GM12878 (cell line): ENCODE data around the gene MED13L. TPM values are rescaled to one million over a fixed set of nuclear protein-coding genes. Genes with fewer than 3 reads are reported as not detected.

Experiments used
- ATAC-seq: fragments of 200-7000 bp; cut with Tn5 transposase; 3 replicates; pipeline ENCODE4 v1.9.1; 2020; ENCODE audit warnings: mild to moderate bottlenecking, moderate library complexity
- BruUV-seq: library from RNA; stranded (reverse); fragments of 400-500 nt; replicated peaks from 2 replicates; lab custom pipeline; 2021; lab: Mats Ljungman, UMichigan
- CTCF ChIA-PET: fragments of 300-600 bp; sonication (Branson Sonifier 250); formaldehyde crosslinking; extraction: SDS; loops from one replicate; lab custom pipeline; 2021; ENCODE audit warnings: inconsistent platforms; lab: Yijun Ruan, JAX
- POLR2A ChIA-PET: fragments of 350-600 bp; formaldehyde crosslinking; extraction: SDS; loops from one replicate; lab custom pipeline; 2021; ENCODE audit warnings: inconsistent platforms; lab: Charles Lee
- RAD21 ChIA-PET: fragments of 300-600 bp; sonication (Branson Sonifier 250); formaldehyde crosslinking; loops from one replicate; lab custom pipeline; 2023; ENCODE audit warnings: antibody characterized with exemption; ENCODE audit not compliant: unreplicated experiment; lab: Charles Lee
- SMC1A ChIA-PET: fragments of 300-600 bp; sonication (Branson Sonifier 250); formaldehyde crosslinking; loops from one replicate; lab custom pipeline; 2023; ENCODE audit not compliant: unreplicated experiment, uncharacterized antibody; lab: Charles Lee
- DNase-seq: peaks from one replicate; pipeline ENCODE4 v3.0.0-alpha.2; 2011; ENCODE audit warnings: low read depth, low spot score
- FAIRE-seq: peaks from 3 replicates; lab custom pipeline; 2011; peaks lifted over from hg19 to GRCh38; lab: Jason Lieb, UNC
- H2AFZ ChIP-seq: 2 replicates; pipeline ENCODE4 v1.6.0; 2011; ENCODE audit warnings: low read depth, low read length, control low read depth; ENCODE audit not compliant: control insufficient read depth
- H3K27ac ChIP-seq: 2 replicates; pipeline ENCODE4 v1.5.1; 2011; ENCODE audit warnings: control low read depth; ENCODE audit not compliant: control insufficient read depth, insufficient read depth
- H3K27me3 ChIP-seq, 2 experiments: replicated peaks in 1 of 2; 2 replicates each; pipeline versions ENCODE4 v1.6.0 to v1.6.1; 2011; ENCODE audit warnings: low read length in 1 of 2; ENCODE audit not compliant: control insufficient read depth in 2 of 2, insufficient read depth in 2 of 2
- H3K36me3 ChIP-seq, 2 experiments: 2 replicates each; pipeline ENCODE4 v1.5.1; 2011; ENCODE audit warnings: low read length in 1 of 2; ENCODE audit not compliant: control insufficient read depth in 2 of 2, insufficient read depth in 2 of 2
- H3K4me1 ChIP-seq: 2 replicates; pipeline ENCODE4 v1.6.1; 2011; ENCODE audit warnings: mild to moderate bottlenecking, low read length, moderate library complexity, mixed read lengths; ENCODE audit not compliant: control insufficient read depth, insufficient read depth
- H3K4me2 ChIP-seq: 2 replicates; pipeline ENCODE4 v1.6.0; 2011; ENCODE audit warnings: control low read depth; ENCODE audit not compliant: control insufficient read depth, insufficient read depth
- H3K4me3 ChIP-seq: fragments of 200-600 bp; sonication (generic); 2 replicates; pipeline ENCODE4 v1.5.1; 2016
- H3K79me2 ChIP-seq: 2 replicates; pipeline ENCODE4 v1.6.0; 2011; ENCODE audit warnings: low read length; ENCODE audit not compliant: control insufficient read depth, insufficient read depth
- H3K9ac ChIP-seq: 2 replicates; pipeline ENCODE4 v1.8.0; 2011; ENCODE audit warnings: low read length, control low read depth, mixed read lengths; ENCODE audit not compliant: control insufficient read depth, insufficient read depth
- H3K9me3 ChIP-seq: replicated peaks from 3 replicates; pipeline ENCODE4 v1.5.1; 2011; ENCODE audit warnings: mild to moderate bottlenecking, low read length; ENCODE audit not compliant: control insufficient read depth, insufficient read depth
- H4K20me1 ChIP-seq: 2 replicates; pipeline ENCODE4 v1.6.0; 2011; ENCODE audit not compliant: control insufficient read depth, insufficient read depth
- POLR2AphosphoS2 ChIP-seq: IDR thresholded peaks from 2 replicates; pipeline ENCODE4 v1.6.1; 2011; ENCODE audit warnings: low read depth, mild to moderate bottlenecking, low read length, improper control_type of control experiment, moderate library complexity
- ZBTB33 ChIP-seq: fragments of 450-650 bp; IDR thresholded peaks from 2 replicates; pipeline ENCODE4 v1.6.1; 2017; ENCODE audit warnings: mild to moderate bottlenecking
- WGBS: methylation state at CpG from one replicate; pipeline ENCODE4 v1.1.6; 2016; ENCODE audit warnings: low lambda C conversion rate; ENCODE audit not compliant: insufficient replicate concordance, insufficient coverage; ENCODE audit errors: missing lambda C conversion rate; 5-methylcytosine and 5-hydroxymethylcytosine counted together
- in situ Hi-C: fragments of 300-500 bp; cut with MboI; formaldehyde crosslinking; loops from 9 replicates; pipeline ENCODE4 v1.14.3; 2018; ENCODE audit warnings: mixed read lengths
- intact Hi-C: fragments of 100-400 bp; cut with micrococcal nuclease; formaldehyde crosslinking; loops from one replicate; pipeline ENCODE4 v1.14.2; 2022; ENCODE audit not compliant: unreplicated experiment
- polyA plus RNA-seq, 11 experiments: library from polyadenylated mRNA; depleted of rRNA in 4 of 11; unstranded in 6 of 11; stranded (reverse) in 5 of 11; fragments of >200 nt; fragmentation: Nextera tagmentation in 4 of 11; fragmentation: Illumina TruSeq in 1 of 11; extraction: Ambion mirVana in 4 of 11; extraction: Trizol in 1 of 11; gene quantifications; 1 replicate in 1 of 11; 2 replicates in 10 of 11; pipeline versions ENCODE4 v1.2.1 to v1.2.3, GENCODE V29; 2011 to 2016; ENCODE audit warnings: inconsistent platforms in 2 of 11, missing spikeins in 2 of 11, low read depth in 1 of 11
- total RNA-seq, 4 experiments: library from RNA; depleted of rRNA in 3 of 4; stranded (reverse); fragments of >200 nt in 3 of 4; fragmentation: Illumina TruSeq in 1 of 4; extraction: Trizol in 1 of 4; gene quantifications; 2 replicates each; pipeline versions ENCODE4 v1.2.1 to v1.2.3, GENCODE V29; 2013 to 2021

MED13L gene
- total and polyA plus RNA-seq, 10 of the 15 experiments (the other 5 are each of a cell fraction or from before 2014, with no cell fraction given), result 3.7 to 30.1 (median 9.1) TPM

- no peak for TF ChIP-seq POLR2AphosphoS2
These were observed 88.9 kb downstream of the MED13L start (continued) for GRCh38 chr12:116188581-116188980.

GRCh38 chr12:116187151-116187511, 90.4 kb downstream of the MED13L start:
- ChIA-PET RAD21 (interaction anchor here (0.7 kb wide), 2 partner anchors 9 to 422 kb away, joined by 3 read pairs; no protein-coding TSS in a partner anchor), SMC1A (interaction anchor here (0.9 kb wide), 1 partner anchor 8 kb away, joined by 3 read pairs; no protein-coding TSS in a partner anchor), CTCF (no interaction called here), POLR2A (no interaction called here)
- no peak for TF ChIP-seq ZBTB33
- 71% methylated on average over 1 of the region's 1 CpG for WGBS
- DNase-seq (no peak), FAIRE-seq (no peak), ATAC-seq (no peak)
- Histone ChIP-seq H3K27ac (no peak overlapping the region), H4K20me1 (no peaks in the 10 kb centered on the region), H2AFZ (no peak overlapping the region), H3K27me3 (no peaks in the 10 kb centered on the region), H3K9me3 (no peaks in the 10 kb centered on the region), H3K79me2 (no peaks in the 10 kb centered on the region; the same call in 1 of the 2 replicates), H3K4me1 (no peaks in the 10 kb centered on the region; the same call in 1 of the 2 replicates), H3K4me3 (no peak overlapping the region), H3K4me2 (no peak overlapping the region), H3K36me3 (no peaks in the 10 kb centered on the region), H3K9ac (no peak overlapping the region)
- in situ Hi-C loops, result no loop called here
- BruUV-seq, result no TSS peak
- intact Hi-C loops, result no loop called here
